Astrocyte of the spinal cord (primary cell): Measurements from ENCODE around the gene ZBED5.

Experiments used
- DNase-seq: peaks from one replicate; pipeline ENCODE4 v3.0.0; 2011; ENCODE audit warnings: low read depth, low spot score
- H3K4me3 ChIP-seq: 2 replicates; pipeline ENCODE4 v1.5.1; 2011; ENCODE audit warnings: low read depth, mild to moderate bottlenecking, low read length, moderate library complexity
- CTCF ChIP-seq: IDR thresholded peaks from 2 replicates; pipeline ENCODE4 v1.5.1; 2012; ENCODE audit warnings: low read depth, mild to moderate bottlenecking, low read length, inconsistent platforms
- in situ Hi-C: cut with HindIII; loops from 2 replicates; pipeline ENCODE4 v1.10.0; 2017; ENCODE audit warnings: low sequenced_read_pairs

ZBED5 gene

DNA sequence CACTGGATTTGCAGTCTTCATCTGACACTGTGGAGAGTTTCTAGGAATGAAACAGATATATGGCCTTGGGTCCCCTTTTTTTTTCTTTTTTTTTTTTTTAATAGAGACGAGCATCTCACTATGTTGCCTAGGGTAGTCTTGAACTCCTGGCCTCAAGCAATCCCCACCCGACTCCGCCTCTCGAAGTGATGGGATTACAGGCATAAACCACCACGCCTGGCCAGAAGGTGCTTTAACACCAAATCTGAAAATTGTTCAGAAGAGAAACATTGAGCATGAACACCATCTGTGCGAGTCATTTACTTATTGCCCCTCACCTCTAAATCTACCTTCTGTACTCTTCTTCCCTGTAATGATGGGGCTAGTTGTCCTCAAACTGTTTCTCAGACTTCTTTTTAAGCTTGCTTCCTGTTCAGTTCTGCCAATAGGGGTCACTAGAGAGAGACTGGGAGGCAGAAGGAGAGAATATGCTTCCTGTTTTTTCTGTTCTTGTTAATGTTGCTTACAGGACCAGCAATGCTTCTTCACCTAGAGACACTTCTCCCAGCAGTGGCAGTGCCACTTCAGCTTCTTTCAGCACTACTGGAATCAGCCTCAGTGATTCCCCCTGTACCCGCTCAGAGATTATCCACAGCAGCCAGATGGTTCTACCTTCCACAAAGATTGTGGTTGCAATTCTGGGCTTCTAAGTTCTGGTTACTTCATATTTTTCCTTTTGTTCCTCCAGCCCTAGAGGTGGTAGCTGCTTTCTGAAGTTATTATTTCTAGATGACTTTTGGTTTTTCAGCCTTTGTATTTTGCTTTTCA lies 20.8 kb upstream of the ZBED5 start:
- no peak overlapping the region for H3K4me3 ChIP-seq
- DNase-seq = peak; percentile 81
- in situ Hi-C loops = no loop called here
- peak; percentile 94 for TF ChIP-seq CTCF

DNA sequence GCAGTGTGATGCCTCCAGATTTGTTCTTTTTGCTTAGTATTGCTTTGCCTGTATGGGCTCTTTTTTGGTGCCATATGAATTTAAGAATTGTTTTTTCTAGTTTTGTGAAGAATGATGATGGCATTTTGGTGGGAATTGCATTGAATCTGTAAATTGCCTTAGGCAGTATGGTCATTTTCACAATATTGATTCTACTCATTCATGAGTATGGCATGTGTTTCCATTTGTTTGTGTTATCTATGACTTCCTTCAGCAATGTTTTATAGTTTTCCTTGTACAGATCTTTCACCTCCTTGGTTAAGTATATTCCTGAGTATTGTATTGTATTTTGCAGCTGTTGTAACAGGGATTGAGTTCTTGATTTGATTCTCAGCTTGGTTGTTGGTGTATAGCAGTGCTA lies 18.3 kb upstream of the ZBED5 start:
- H3K4me3 ChIP-seq = no peak overlapping the region
- no peak for TF ChIP-seq CTCF
- no peak for DNase-seq
- in situ Hi-C loops = no loop called here

DNA sequence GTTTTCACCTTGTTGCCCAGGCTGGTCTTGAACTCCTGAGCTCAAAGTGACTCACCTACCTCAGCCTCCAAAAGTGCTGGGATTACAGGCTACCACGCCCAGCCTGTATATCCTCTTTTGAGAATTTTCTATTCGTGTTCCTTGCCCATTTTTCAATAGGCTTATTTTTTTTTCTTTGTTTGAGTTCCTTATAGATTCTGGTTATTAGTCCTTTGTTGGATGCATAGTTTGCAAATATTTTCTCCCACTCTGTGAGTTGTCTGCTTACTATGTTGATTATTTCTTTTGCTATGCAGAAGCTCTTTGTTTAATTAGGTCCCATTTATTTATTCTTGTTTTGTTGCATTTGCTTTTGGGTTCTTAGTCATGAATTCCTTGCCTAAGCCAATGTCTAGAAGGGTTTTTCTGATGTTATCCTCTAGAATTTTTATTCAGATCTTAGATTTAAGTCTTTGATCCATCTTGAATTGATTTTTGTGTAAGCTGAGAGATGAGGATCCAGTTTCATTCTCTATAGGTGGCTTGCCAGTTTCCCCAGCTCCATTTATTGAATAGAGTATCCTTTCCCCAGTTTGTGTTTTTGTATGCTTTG lies 17.7 kb upstream of the ZBED5 start:
- H3K4me3 ChIP-seq = no peak overlapping the region
- TF ChIP-seq CTCF = no peak
- no peak for DNase-seq
- in situ Hi-C loops = no loop called here

GRCh38 chr11:10872097-10872496 lies 14.2 kb upstream of the ZBED5 start:
- in situ Hi-C loops = no loop called here
- TF ChIP-seq CTCF = no peak
- no peak for DNase-seq
- H3K4me3 ChIP-seq = no peak overlapping the region

DNA sequence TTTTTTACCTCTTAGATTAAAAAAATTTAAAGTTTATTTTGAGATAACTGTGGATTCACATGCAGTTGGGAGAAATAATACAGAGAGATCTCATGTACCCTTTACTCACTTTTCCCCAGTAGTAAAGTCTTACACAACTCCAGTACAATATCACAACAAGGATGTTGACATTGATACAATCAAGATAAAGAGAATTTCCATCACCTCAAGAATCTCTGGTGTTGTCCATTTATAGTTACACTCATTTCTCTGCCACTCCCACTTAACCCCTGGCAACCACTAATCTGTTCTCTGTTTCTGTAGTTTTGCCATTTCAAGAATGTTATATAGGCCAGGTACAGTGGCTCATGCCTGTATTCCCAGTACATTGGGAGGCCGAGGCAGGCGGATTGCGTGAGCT lies 10.5 kb upstream of the ZBED5 start:
- DNase-seq = no peak
- in situ Hi-C loops = no loop called here
- no peak overlapping the region for H3K4me3 ChIP-seq
- TF ChIP-seq CTCF = no peak

GRCh38 chr11:10866893-10867331 lies 9.1 kb upstream of the ZBED5 start:
- DNase-seq = peak; percentile 71
- no peak for TF ChIP-seq CTCF
- H3K4me3 ChIP-seq = no peak overlapping the region
- in situ Hi-C loops = no loop called here
